Fibroblast of lung (primary cell): ENCODE data around the gene TXLNB. TPM values are rescaled to one million over a fixed set of nuclear protein-coding genes. Genes with fewer than 3 reads are reported as not detected.

Source experiments
- DNase-seq, 2 donors: peaks; one replicate each; pipeline versions ENCODE4 v3.0.0 to v3.0.0-alpha.2; 2010; ENCODE audit warnings: low read depth in 2 of 2
- H2AFZ ChIP-seq: 2 replicates; pipeline ENCODE4 v1.5.1; 2012; ENCODE audit warnings: low read length, control low read depth, inconsistent platforms
- H3K27ac ChIP-seq: 2 replicates; pipeline ENCODE4 v1.5.1; 2011; ENCODE audit warnings: low read length, control low read depth; ENCODE audit not compliant: insufficient read depth
- H3K27me3 ChIP-seq: 2 replicates; pipeline ENCODE4 v1.5.1; 2011; ENCODE audit warnings: mild to moderate bottlenecking, low read length; ENCODE audit not compliant: control insufficient read depth, insufficient read depth
- H3K36me3 ChIP-seq: 2 replicates; pipeline ENCODE4 v1.5.1; 2011; ENCODE audit warnings: low read length; ENCODE audit not compliant: control insufficient read depth, insufficient read depth
- H3K4me1 ChIP-seq: 2 replicates; pipeline ENCODE4 v1.5.1; 2011; ENCODE audit warnings: low read length; ENCODE audit not compliant: control insufficient read depth, insufficient read depth; ENCODE audit errors: extremely low read depth
- H3K4me2 ChIP-seq: 2 replicates; pipeline ENCODE4 v1.5.1; 2011; ENCODE audit warnings: low read length, control low read depth; ENCODE audit not compliant: insufficient read depth; ENCODE audit errors: extremely low read depth
- H3K4me3 ChIP-seq, 4 experiments: fragments of 200-600 bp in 1 of 4; sonication (generic) in 1 of 4; replicated peaks in 1 of 4; 2 replicates each; pipeline ENCODE4 v1.5.1; 2011 to 2016; ENCODE audit warnings: low read length in 4 of 4, low read depth in 3 of 4, mild to moderate bottlenecking in 3 of 4, control low read depth in 2 of 4, inconsistent platforms in 1 of 4, mixed read lengths in 1 of 4; ENCODE audit not compliant: insufficient read depth in 1 of 4; ENCODE audit errors: control extremely low read depth in 1 of 4
- H3K79me2 ChIP-seq: 2 replicates; pipeline ENCODE4 v1.5.1; 2012; ENCODE audit warnings: mild to moderate bottlenecking, low read length, inconsistent platforms; ENCODE audit not compliant: control insufficient read depth, insufficient read depth
- H3K9ac ChIP-seq: 2 replicates; pipeline ENCODE4 v1.5.1; 2011; ENCODE audit warnings: mild to moderate bottlenecking, low read length, control low read depth; ENCODE audit not compliant: insufficient read depth
- H3K9me3 ChIP-seq: 2 replicates; pipeline ENCODE4 v1.5.1; 2012; ENCODE audit warnings: low read depth, low read length; ENCODE audit not compliant: control insufficient read depth, insufficient read depth
- H4K20me1 ChIP-seq: 2 replicates; pipeline ENCODE4 v1.5.1; 2011; ENCODE audit warnings: low read length; ENCODE audit not compliant: control insufficient read depth, insufficient read depth; ENCODE audit errors: extremely low read depth
- EZH2 ChIP-seq: IDR thresholded peaks from 2 replicates; pipeline ENCODE4 v1.5.1; 2012; ENCODE audit warnings: low read length, control low read depth, mild to moderate bottlenecking; ENCODE audit errors: missing control alignments
- polyA plus RNA-seq, 2 donors: library from polyadenylated mRNA; depleted of rRNA in 1 of 2; stranded (reverse) in 1 of 2; unstranded in 1 of 2; fragments of >200 nt; gene quantifications; 2 replicates each; pipeline ENCODE4 v1.2.1, GENCODE V29; 2011 to 2012; ENCODE audit warnings: missing spikeins in 1 of 2
- total RNA-seq: library from RNA; depleted of rRNA; stranded (reverse); fragments of >200 nt; gene quantifications from 2 replicates; pipeline ENCODE4 v1.2.1, GENCODE V29; 2014
- TF ChIP-seq, protein P1 (sequence below), 2 donors: IDR thresholded peaks in 1 of 2; conservative IDR thresholded peaks in 1 of 2; 1 replicate in 1 of 2; 2 replicates in 1 of 2; pipeline ENCODE4 v1.5.1; 2011 to 2012; ENCODE audit warnings: low read length in 2 of 2, control low read depth in 1 of 2, inconsistent platforms in 1 of 2, low read depth in 1 of 2, mild to moderate bottlenecking in 1 of 2

Gene TXLNB
- total and polyA plus RNA-seq, 2 donors (not counting 1 experiment from before 2014, with no cell fraction given), result 0.15 to 1.2 TPM

- H3K9me3 ChIP-seq, result no peaks in the 10 kb centered on the region
- H3K9ac ChIP-seq, result no peak overlapping the region
- H3K4me3 ChIP-seq, result no peak overlapping the region
- TF ChIP-seq, protein P1, sequence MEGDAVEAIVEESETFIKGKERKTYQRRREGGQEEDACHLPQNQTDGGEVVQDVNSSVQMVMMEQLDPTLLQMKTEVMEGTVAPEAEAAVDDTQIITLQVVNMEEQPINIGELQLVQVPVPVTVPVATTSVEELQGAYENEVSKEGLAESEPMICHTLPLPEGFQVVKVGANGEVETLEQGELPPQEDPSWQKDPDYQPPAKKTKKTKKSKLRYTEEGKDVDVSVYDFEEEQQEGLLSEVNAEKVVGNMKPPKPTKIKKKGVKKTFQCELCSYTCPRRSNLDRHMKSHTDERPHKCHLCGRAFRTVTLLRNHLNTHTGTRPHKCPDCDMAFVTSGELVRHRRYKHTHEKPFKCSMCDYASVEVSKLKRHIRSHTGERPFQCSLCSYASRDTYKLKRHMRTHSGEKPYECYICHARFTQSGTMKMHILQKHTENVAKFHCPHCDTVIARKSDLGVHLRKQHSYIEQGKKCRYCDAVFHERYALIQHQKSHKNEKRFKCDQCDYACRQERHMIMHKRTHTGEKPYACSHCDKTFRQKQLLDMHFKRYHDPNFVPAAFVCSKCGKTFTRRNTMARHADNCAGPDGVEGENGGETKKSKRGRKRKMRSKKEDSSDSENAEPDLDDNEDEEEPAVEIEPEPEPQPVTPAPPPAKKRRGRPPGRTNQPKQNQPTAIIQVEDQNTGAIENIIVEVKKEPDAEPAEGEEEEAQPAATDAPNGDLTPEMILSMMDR (conservative IDR thresholded peaks at IDR 0.05 in 1 of 2, IDR thresholded peaks at IDR 0.05 in 1 of 2; ENCODE audit: low read depth in 1 of 2, low read length in 2 of 2), result no peak
- H3K27ac ChIP-seq, result no peak overlapping the region
- H2AFZ ChIP-seq, result no peak overlapping the region
- H4K20me1 ChIP-seq, result no peaks in the 10 kb centered on the region
- DNase-seq, result no peak
- H3K36me3 ChIP-seq, result no peaks in the 10 kb centered on the region
- H3K4me1 ChIP-seq, result no peaks in the 10 kb centered on the region
- no peaks in the 10 kb centered on the region for H3K27me3 ChIP-seq
- H3K4me2 ChIP-seq, result no peak overlapping the region
- no peaks in the 10 kb centered on the region for H3K79me2 ChIP-seq
These were observed 44.2 kb downstream of the TXLNB start for GRCh38 chr6:139247618-139248017.

- H3K4me2 ChIP-seq, result no peak overlapping the region
- TF ChIP-seq EZH2, result no peak
- TF ChIP-seq, protein P1 (conservative IDR thresholded peaks at IDR 0.05 in 1 of 2, IDR thresholded peaks at IDR 0.05 in 1 of 2; ENCODE audit: low read depth in 1 of 2, low read length in 2 of 2), result no peak
- peak; percentile 78 to 92 for DNase-seq
These were observed 48.3 kb downstream of the TXLNB start for GRCh38 chr6:139243536-139243935.

GRCh38 chr6:139242457-139243240 is 49.1 kb downstream of the TXLNB start:
- Histone ChIP-seq H3K4me2 (no peak overlapping the region), H3K27ac (no peak overlapping the region), H3K79me2 (no peaks in the 10 kb centered on the region), H3K9me3 (no peaks in the 10 kb centered on the region), H3K4me3 (no peak overlapping the region), H3K9ac (no peak overlapping the region), H3K27me3 (no peaks in the 10 kb centered on the region), H2AFZ (no peak overlapping the region), H3K36me3 (no peaks in the 10 kb centered on the region), H3K4me1 (no peaks in the 10 kb centered on the region), H4K20me1 (no peaks in the 10 kb centered on the region)
- DNase-seq, result peak in 1 of 2 donors; percentile 68
- TF ChIP-seq EZH2, result no peak
- TF ChIP-seq, protein P1 (conservative IDR thresholded peaks at IDR 0.05 in 1 of 2, IDR thresholded peaks at IDR 0.05 in 1 of 2; ENCODE audit: low read depth in 1 of 2, low read length in 2 of 2), result no peak

More at GRCh38 chr6:139243536-139243935, 48.3 kb downstream of the TXLNB start:
- no peaks in the 10 kb centered on the region for H3K36me3 ChIP-seq
- no peak overlapping the region for H2AFZ ChIP-seq
- H3K27ac ChIP-seq, result no peak overlapping the region
- no peaks in the 10 kb centered on the region for H3K9me3 ChIP-seq
- no peaks in the 10 kb centered on the region for H3K79me2 ChIP-seq
- no peak overlapping the region for H3K4me3 ChIP-seq
- no peaks in the 10 kb centered on the region for H3K4me1 ChIP-seq
- H4K20me1 ChIP-seq, result no peaks in the 10 kb centered on the region
- H3K9ac ChIP-seq, result no peak overlapping the region
- no peaks in the 10 kb centered on the region for H3K27me3 ChIP-seq
